ENCODE results near the gene KIFC1.

- no peak for TF ChIP-seq POLR2A (IDR thresholded peaks at IDR 0.05)
- TF ChIP-seq, protein P1, sequence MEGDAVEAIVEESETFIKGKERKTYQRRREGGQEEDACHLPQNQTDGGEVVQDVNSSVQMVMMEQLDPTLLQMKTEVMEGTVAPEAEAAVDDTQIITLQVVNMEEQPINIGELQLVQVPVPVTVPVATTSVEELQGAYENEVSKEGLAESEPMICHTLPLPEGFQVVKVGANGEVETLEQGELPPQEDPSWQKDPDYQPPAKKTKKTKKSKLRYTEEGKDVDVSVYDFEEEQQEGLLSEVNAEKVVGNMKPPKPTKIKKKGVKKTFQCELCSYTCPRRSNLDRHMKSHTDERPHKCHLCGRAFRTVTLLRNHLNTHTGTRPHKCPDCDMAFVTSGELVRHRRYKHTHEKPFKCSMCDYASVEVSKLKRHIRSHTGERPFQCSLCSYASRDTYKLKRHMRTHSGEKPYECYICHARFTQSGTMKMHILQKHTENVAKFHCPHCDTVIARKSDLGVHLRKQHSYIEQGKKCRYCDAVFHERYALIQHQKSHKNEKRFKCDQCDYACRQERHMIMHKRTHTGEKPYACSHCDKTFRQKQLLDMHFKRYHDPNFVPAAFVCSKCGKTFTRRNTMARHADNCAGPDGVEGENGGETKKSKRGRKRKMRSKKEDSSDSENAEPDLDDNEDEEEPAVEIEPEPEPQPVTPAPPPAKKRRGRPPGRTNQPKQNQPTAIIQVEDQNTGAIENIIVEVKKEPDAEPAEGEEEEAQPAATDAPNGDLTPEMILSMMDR (IDR thresholded peaks at IDR 0.05 in 4 of 5, conservative IDR thresholded peaks at IDR 0.05 in 1 of 5): no peak
Measured at GRCh38 chr6:33372526-33373123, 19.0 kb upstream of the KIFC1 start.

Measured in gastrocnemius medialis (tissue), 4 donors.